ENCODE measurements around the gene PLA2G1B.

PLA2G1B gene

GRCh38 chr12:120327593-120327992 is at the start of gene PLA2G1B:
PLA2G1B (minus strand) TSS chr12:120327779; CDS start chr12:120327753, 26 bp downstream.
- no peak for DNase-seq (ENCODE audit: low read depth)

- no peak for DNase-seq (ENCODE audit: low read depth)
These were observed 49.5 kb upstream of the PLA2G1B start for GRCh38 chr12:120376934-120377572.

GRCh38 chr12:120376416-120376815 is 48.8 kb upstream of the PLA2G1B start:
- no peak for DNase-seq (ENCODE audit: low read depth)

GRCh38 chr12:120376009-120376408 is 48.4 kb upstream of the PLA2G1B start:
- no peak for DNase-seq (ENCODE audit: low read depth)

- no peak for DNase-seq (ENCODE audit: low read depth)
These were observed 46.1 kb upstream of the PLA2G1B start for GRCh38 chr12:120373683-120374082.

- no peak for DNase-seq (ENCODE audit: low read depth)
These were observed 43.0 kb upstream of the PLA2G1B start for GRCh38 chr12:120370343-120371243.

GRCh38 chr12:120369603-120370342 is 42.2 kb upstream of the PLA2G1B start:
- DNase-seq (ENCODE audit: low read depth): no peak

GRCh38 chr12:120368789-120369602 is 41.4 kb upstream of the PLA2G1B start, which contains the start of gene MSI1:
MSI1 (minus strand) TSS chr12:120369164; CDS start chr12:120369091, 73 bp downstream.
- no peak for DNase-seq (ENCODE audit: low read depth)

- DNase-seq (ENCODE audit: low read depth): no peak
These were observed 40.6 kb upstream of the PLA2G1B start for GRCh38 chr12:120367924-120368788.

- DNase-seq (ENCODE audit: low read depth): no peak
These were observed 39.8 kb upstream of the PLA2G1B start for GRCh38 chr12:120367233-120367923.

- no peak for DNase-seq (ENCODE audit: low read depth)
These were observed 39.3 kb upstream of the PLA2G1B start for GRCh38 chr12:120366845-120367232.

- DNase-seq (ENCODE audit: low read depth): no peak
These were observed 38.7 kb upstream of the PLA2G1B start for GRCh38 chr12:120366341-120366705.

GRCh38 chr12:120365675-120366340 is 38.2 kb upstream of the PLA2G1B start:
- DNase-seq (ENCODE audit: low read depth): no peak

- DNase-seq (ENCODE audit: low read depth): no peak
These were observed 36.9 kb upstream of the PLA2G1B start for GRCh38 chr12:120364487-120364886.

- no peak for DNase-seq (ENCODE audit: low read depth)
These were observed 35.8 kb upstream of the PLA2G1B start for GRCh38 chr12:120363274-120363855.

- no peak for DNase-seq (ENCODE audit: low read depth)
These were observed 35.1 kb upstream of the PLA2G1B start for GRCh38 chr12:120362516-120363273.

- DNase-seq (ENCODE audit: low read depth): no peak
These were observed 34.1 kb upstream of the PLA2G1B start for GRCh38 chr12:120361506-120362208.

- DNase-seq (ENCODE audit: low read depth): no peak
These were observed 31.5 kb upstream of the PLA2G1B start for GRCh38 chr12:120359128-120359527.
